PFSK-1 (cell line): ENCODE results near the gene GPC3.

Source experiments
- POLR2AphosphoS5 ChIP-seq: IDR thresholded peaks from 2 replicates; pipeline ENCODE4 v1.6.1; 2012; ENCODE audit warnings: low read depth, mild to moderate bottlenecking, control low read depth, low read length, moderate library complexity
- SIN3A ChIP-seq: IDR thresholded peaks from 2 replicates; pipeline ENCODE4 v1.6.1; 2012; ENCODE audit warnings: mild to moderate bottlenecking, low read length, moderate library complexity, borderline replicate concordance; ENCODE audit not compliant: insufficient read depth
- TAF1 ChIP-seq: IDR thresholded peaks from 2 replicates; pipeline ENCODE4 v1.6.1; 2012; ENCODE audit warnings: low read length, control low read depth, borderline replicate concordance; ENCODE audit not compliant: insufficient read depth

- no peak for TF ChIP-seq POLR2AphosphoS5
- TF ChIP-seq TAF1: no peak
- TF ChIP-seq SIN3A: no peak
These were observed 21.2 kb upstream of the GPC3 start for GRCh38 chrX:134006484-134007161.
